Omental fat pad (tissue), 4 donors: ENCODE measurements around the gene SHROOM3. TPM values are rescaled to one million over a fixed set of nuclear protein-coding genes. Genes with fewer than 3 reads are reported as not detected.
"Not testable (repeated sequence)": the region's sequence is repeated elsewhere in the genome, so short reads cannot be mapped to it uniquely, and the experiment has no call there.

ENCODE experiments used
- ATAC-seq: fragments of 150-250 bp; one replicate; pipeline ENCODE4 v1.9.1; 2016; ENCODE audit warnings: mild to moderate bottlenecking, moderate library complexity; ENCODE audit not compliant: low FRiP score
- DNase-seq: peaks from one replicate; pipeline ENCODE4 v3.0.0-alpha.2; 2019; ENCODE audit warnings: low spot score
- total RNA-seq, 4 donors: library from RNA; depleted of rRNA; stranded (reverse); fragments of >200 nt; gene quantifications; one replicate each; pipeline ENCODE4 v1.1.0, GENCODE V29; 2016
- TF ChIP-seq, protein P1 (sequence below), 3 donors: fragments of 450-650 bp; IDR thresholded peaks; one replicate each; pipeline ENCODE4 v1.5.1; 2016 to 2017; ENCODE audit warnings: antibody characterized with exemption in 3 of 3, mild to moderate bottlenecking in 3 of 3, moderate library complexity in 2 of 3

The SHROOM3 gene
- total RNA-seq, 4 donors from 2014 or later = 1.3 to 12.2 (median 3.1) TPM

DNA sequence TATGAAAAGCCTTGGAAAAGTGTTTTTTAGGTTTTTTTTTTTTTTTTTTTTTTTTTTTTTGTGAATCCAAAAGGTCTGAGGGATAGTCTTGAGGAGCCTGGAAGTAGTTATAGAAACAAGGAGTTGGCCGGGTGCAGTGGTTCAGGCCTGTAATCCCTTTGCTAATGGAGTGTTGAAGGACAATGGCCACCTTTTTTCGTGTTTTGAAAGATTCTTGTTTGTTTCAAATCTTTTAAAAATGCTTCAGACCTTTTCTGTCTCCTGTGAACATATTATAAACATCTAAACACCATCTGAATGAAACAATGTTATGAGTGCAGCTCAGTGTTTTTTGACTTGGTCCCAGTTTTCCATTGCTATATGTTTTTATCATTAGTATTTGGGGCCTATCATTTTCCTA, 285.1 kb downstream of the SHROOM3 start:
- TF ChIP-seq, protein P1, sequence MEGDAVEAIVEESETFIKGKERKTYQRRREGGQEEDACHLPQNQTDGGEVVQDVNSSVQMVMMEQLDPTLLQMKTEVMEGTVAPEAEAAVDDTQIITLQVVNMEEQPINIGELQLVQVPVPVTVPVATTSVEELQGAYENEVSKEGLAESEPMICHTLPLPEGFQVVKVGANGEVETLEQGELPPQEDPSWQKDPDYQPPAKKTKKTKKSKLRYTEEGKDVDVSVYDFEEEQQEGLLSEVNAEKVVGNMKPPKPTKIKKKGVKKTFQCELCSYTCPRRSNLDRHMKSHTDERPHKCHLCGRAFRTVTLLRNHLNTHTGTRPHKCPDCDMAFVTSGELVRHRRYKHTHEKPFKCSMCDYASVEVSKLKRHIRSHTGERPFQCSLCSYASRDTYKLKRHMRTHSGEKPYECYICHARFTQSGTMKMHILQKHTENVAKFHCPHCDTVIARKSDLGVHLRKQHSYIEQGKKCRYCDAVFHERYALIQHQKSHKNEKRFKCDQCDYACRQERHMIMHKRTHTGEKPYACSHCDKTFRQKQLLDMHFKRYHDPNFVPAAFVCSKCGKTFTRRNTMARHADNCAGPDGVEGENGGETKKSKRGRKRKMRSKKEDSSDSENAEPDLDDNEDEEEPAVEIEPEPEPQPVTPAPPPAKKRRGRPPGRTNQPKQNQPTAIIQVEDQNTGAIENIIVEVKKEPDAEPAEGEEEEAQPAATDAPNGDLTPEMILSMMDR (IDR thresholded peaks at IDR 0.05) = no peak

DNA sequence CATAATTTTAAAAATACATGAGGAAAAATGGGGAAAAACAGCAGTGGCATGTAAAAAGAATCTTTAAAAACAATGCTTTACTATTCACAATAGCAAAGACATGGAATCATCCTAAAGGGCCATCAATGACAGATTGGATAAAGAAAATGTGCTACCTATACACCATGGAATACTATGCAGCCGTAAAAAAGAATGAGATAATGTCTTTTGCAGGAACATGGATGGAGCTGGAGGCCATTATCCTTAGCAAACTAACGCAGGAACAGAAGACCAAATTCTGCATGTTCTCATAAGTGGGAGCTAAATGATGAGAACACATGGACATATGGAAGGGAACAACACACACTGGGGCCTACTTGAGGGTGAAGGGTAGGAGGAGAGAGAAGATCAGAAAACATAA, 287.1 kb downstream of the SHROOM3 start:
- ATAC-seq, DNase-seq: not testable (repeated sequence)

More for the DNA sequence above, 285.1 kb downstream of the SHROOM3 start:
- ATAC-seq = no peak
- DNase-seq = no peak

DNA sequence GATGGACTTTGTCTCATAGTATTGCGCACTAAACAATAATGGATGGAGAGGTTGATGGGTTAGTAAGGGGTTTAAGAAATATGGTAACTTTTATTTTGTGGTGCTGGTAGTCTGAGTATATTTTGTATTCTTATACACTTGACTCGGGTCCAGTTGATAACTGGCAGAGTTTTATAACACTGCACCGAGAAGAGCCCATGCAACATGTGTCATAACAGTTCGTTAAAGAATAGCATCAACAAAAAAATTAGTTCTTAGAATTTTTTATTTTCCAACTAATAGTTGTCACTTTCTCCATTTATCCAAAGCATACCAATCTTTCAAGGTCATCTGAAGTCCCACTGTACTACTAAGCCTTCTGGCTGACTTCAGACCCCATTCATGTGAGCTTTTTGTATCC, 287.8 kb downstream of the SHROOM3 start:
- ATAC-seq (no peak), DNase-seq (no peak)
- TF ChIP-seq, protein P1 (IDR thresholded peaks at IDR 0.05) = no peak

DNA sequence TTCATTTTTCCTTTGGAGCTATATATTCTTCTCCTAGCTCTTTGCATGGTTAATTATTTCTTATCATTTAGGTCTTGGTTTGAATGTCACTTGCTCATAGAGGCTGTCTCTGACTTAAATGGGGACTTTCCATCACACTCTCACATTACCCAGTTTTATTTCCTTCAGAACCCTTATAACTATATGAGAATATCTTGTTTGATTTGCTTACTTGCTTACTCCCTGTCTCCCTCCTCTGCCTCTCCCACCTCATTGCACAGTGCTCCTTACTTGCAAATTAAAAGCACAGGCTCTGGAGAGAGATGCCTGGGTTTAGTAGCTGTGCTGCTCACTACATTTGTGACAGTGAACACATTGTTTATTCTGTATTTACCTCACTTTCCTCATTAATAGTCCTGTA, 288.3 kb downstream of the SHROOM3 start:
- DNase-seq (no peak), ATAC-seq (no peak)
- TF ChIP-seq, protein P1 (IDR thresholded peaks at IDR 0.05) = no peak

DNA sequence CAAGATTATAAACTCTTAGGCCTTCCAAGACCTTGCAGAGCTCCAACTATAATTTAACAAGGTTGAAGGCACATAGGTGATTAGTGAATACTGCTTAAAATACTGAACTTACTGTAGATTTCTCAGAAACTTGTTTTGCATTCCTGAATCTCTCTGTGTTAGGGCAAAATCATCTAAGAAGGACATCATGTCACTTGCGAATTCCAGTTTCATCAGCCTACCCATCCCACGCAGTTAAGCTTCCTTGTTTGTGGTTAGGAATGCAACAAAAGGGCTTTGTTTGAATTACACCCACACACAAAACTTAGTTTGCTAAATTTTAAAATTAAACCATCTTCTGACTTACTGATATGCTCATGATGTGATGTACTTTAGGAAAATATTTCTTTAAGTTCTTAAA, 288.9 kb downstream of the SHROOM3 start:
- no peak for DNase-seq
- TF ChIP-seq, protein P1 (IDR thresholded peaks at IDR 0.05) = no peak
- no peak for ATAC-seq

DNA sequence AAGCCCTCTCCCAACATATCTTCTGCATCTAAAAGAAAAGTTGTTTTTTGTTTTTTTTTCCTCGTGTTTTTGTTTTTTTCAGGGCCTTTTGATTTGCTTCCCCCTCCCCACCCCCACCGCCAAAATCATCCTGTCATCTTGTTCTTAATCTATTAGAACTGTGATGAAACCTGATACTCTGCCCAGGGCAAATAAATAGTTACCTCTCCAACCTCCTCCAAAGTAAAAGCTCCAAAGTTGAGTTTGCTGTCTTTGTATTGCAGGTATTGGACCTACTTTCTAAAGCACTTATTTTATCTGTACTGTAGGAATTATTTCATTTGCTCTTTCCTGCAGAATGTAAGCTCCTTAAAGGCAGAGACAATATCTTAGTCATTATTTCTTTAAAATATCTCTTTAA, 290.0 kb downstream of the SHROOM3 start:
- DNase-seq = no peak
- TF ChIP-seq, protein P1 (IDR thresholded peaks at IDR 0.05) = no peak
- ATAC-seq = no peak

DNA sequence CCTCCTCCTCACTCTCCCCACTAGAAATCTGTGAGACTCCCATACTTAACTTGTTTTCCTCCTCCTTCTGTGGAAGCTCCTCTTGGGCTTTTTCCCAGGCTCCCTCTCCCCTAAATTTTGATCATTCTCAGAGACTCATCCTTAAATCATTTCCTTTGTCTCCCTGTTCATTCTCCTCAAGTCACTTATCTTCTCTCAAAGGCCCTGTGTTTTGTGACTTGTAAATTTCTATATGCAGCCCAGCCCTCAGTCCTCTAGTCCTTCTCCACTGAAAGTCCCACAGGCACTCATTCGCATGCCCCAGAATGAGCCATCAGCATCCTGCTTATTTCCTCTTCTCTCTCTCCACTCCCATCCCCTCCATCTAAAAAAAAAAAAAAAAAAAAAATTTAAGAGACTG, 291.1 kb downstream of the SHROOM3 start:
- ATAC-seq (no peak), DNase-seq (no peak)
- TF ChIP-seq, protein P1 (IDR thresholded peaks at IDR 0.05) = no peak

DNA sequence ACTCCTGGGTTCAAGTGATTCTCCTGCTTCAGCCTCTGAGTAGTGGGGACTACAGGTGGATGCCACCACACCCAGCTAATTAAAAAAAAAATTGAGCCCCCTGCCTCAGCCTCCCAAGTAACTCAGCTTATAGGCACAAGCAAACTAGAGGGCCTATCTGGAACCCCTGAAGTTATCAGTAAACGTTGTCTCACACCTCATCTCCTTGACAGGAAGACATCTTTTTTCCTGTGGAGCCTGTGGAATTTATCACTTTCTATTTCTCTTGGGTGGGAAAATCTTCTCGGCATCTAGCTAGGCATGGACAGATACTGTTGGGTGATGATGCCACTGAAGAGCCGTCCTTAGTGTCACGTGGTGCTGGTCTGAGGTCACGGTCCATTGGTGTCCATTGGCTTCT, 291.6 kb downstream of the SHROOM3 start:
- TF ChIP-seq, protein P1 (IDR thresholded peaks at IDR 0.05) = no peak
- ATAC-seq = no peak
- DNase-seq = no peak

DNA sequence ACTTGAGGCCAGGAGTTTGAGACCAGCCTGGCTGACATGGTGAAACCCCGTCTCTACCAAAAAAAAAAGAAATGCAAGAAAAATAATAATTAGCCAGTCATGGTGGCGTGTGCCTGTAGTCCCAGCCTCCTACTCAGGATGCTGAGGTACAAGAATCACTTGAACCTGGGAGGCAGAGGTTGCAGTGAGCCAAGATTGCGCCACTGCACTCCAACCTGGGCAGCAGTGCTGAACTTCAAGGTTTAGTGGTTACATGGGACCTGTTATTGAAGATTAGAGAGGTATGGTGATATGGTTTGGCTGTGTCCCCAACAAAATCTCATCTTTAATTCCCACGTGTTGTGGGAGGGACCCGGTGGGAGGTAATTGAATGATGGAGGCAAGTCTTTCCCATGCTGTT, 292.9 kb downstream of the SHROOM3 start:
- ATAC-seq, DNase-seq: not testable (repeated sequence)
